ENCODE data around the gene LDB3.

DNA sequence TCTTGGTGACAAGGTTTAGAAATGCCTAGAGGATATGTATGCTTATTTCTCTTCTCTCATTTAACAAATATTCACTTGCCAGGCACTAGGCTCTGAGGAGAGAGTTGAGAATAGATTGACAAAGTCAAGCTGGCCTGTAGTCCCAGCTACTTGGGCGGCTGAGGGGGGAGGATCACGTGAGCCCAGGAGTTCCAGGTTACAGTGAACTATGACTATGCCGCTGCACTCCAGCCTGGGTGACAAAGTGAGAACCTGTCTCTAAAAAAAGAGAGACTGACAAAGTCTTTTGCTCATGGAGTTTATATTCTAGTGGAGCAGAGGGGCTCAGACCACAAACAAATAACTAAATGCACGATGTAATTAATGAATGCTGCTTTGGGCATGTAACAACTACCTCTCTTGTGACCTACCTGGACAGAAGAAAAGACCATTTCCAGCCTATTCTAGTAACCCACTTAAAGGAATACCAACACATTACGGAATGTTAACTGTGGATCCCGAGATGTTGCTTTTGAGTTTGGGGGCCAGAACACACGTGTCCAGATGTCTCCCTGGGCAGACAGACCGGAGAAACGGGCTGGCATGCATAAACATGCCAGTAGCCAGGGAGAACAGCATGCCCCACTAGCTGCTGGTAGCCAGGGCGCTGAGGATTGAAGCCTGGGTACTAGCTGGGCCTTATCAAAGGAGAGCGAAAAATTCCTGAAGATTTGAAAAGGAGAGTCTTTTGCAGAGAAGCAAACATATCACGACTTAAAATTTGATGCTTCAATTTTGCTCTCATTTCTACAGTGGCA lies 85.5 kb downstream of the LDB3 start:
- TF ChIP-seq, protein P1, sequence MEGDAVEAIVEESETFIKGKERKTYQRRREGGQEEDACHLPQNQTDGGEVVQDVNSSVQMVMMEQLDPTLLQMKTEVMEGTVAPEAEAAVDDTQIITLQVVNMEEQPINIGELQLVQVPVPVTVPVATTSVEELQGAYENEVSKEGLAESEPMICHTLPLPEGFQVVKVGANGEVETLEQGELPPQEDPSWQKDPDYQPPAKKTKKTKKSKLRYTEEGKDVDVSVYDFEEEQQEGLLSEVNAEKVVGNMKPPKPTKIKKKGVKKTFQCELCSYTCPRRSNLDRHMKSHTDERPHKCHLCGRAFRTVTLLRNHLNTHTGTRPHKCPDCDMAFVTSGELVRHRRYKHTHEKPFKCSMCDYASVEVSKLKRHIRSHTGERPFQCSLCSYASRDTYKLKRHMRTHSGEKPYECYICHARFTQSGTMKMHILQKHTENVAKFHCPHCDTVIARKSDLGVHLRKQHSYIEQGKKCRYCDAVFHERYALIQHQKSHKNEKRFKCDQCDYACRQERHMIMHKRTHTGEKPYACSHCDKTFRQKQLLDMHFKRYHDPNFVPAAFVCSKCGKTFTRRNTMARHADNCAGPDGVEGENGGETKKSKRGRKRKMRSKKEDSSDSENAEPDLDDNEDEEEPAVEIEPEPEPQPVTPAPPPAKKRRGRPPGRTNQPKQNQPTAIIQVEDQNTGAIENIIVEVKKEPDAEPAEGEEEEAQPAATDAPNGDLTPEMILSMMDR (IDR thresholded peaks at IDR 0.05; ENCODE audit: low read length) = no peak
- TF ChIP-seq EZH2 (optimal IDR thresholded peaks at IDR 0.05; ENCODE audit: low read depth, low read length) (no peak), EZH2phosphoT487 (IDR thresholded peaks at IDR 0.05; ENCODE audit: low read length) (no peak)
